Brain microvascular endothelial cell (primary cell): ENCODE data around the gene DLG2.

Experiments used
- DNase-seq: peaks from one replicate; pipeline ENCODE4 v3.0.0-alpha.2; 2020
- H3K27ac ChIP-seq: fragments of 250-450 bp; sonication (Bioruptor Pico); 2 replicates; pipeline ENCODE4 v1.5.1; 2020; ENCODE audit warnings: mild to moderate bottlenecking, moderate library complexity
- H3K27me3 ChIP-seq: fragments of 250-450 bp; sonication (Bioruptor Pico); replicated peaks from 2 replicates; pipeline ENCODE4 v1.5.1; 2020; ENCODE audit warnings: mild to moderate bottlenecking
- H3K36me3 ChIP-seq: fragments of 250-450 bp; sonication (Bioruptor Pico); replicated peaks from 2 replicates; pipeline ENCODE4 v1.5.1; 2020; ENCODE audit warnings: mild to moderate bottlenecking
- H3K4me3 ChIP-seq: 2 replicates; pipeline ENCODE4 v1.5.1; 2011; ENCODE audit warnings: low read depth, mild to moderate bottlenecking, control low read depth, low read length, moderate library complexity
- in situ Hi-C: cut with HindIII; loops from 2 replicates; pipeline ENCODE4 v1.10.0; 2017; ENCODE audit warnings: low sequenced_read_pairs, low pct_ligation_motif_present
- TF ChIP-seq, protein P1 (sequence below): IDR thresholded peaks from 2 replicates; pipeline ENCODE4 v1.5.1; 2011; ENCODE audit warnings: low read depth, mild to moderate bottlenecking, moderate library complexity, low read length, control low read depth, inconsistent platforms; ENCODE audit errors: missing control alignments

The DLG2 gene

DNA sequence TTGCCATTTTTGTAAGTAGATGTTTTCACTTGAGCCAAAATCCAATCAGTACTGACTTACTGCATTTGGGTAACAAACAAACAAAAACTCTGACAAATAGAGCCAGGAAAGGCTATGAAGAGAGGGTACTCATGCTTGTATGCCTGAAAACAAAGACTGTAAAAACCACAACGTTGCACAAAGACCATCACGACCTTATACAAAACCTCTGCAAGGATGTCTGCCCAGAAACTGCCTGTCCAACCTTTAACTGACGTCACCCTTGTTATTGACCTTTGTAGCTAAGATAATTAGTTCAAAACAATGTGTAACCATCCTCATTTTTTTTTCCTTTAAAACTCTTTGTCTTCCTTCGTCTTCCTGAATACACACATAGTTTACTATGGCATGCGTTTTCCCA lies 38.6 kb upstream of the DLG2 start:
- Histone ChIP-seq H3K27ac (no peak overlapping the region), H3K36me3 (no peaks in the 10 kb centered on the region), H3K27me3 (no peaks in the 10 kb centered on the region), H3K4me3 (no peak overlapping the region)
- no peak for DNase-seq
- in situ Hi-C loops = no loop called here
- TF ChIP-seq, protein P1, sequence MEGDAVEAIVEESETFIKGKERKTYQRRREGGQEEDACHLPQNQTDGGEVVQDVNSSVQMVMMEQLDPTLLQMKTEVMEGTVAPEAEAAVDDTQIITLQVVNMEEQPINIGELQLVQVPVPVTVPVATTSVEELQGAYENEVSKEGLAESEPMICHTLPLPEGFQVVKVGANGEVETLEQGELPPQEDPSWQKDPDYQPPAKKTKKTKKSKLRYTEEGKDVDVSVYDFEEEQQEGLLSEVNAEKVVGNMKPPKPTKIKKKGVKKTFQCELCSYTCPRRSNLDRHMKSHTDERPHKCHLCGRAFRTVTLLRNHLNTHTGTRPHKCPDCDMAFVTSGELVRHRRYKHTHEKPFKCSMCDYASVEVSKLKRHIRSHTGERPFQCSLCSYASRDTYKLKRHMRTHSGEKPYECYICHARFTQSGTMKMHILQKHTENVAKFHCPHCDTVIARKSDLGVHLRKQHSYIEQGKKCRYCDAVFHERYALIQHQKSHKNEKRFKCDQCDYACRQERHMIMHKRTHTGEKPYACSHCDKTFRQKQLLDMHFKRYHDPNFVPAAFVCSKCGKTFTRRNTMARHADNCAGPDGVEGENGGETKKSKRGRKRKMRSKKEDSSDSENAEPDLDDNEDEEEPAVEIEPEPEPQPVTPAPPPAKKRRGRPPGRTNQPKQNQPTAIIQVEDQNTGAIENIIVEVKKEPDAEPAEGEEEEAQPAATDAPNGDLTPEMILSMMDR = no peak

DNA sequence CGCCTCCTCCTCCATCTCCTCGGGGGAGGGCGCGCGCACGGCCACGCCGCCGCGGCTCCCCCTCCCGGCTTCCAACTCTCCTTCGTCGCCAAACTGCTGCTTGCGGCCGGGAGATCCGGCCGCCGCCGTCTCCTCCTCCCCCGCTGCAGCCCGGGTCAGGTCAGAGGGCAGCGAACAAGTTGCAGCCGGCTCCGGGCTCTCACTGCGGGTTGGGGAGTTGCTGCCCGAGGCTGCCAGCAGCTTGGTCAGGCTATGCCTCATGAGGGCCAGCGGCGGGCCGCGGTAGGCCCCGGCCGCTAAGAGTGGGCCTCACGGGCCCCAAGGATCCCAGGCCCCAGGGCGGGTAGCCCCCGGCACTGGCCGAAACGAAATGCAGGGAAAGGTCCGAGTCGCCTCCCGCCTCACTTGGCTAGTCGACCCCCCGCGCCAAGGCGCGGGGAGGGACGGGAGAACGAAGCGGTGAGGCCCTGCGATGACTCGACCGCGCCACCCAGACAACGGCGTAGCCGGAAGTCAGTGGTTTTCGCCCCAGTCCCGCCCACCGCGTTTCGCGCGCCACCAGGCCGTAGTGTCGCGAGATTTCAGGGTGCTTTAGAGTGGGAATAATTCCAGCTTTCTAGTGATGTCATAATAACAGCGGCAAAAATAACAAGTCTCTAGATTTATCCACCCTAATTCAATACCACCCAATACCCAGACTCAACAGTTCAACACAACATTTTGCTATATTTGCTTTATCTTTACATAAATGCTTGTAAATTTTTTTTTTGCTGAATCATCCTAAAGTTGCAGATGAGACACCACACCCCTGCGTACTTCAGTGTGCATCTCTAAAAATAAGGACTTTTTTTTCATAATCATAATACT lies 37.7 kb upstream of the DLG2 start, which contains the start of gene CREBZF:
CREBZF (minus strand) TSS at position 515 of the 867 bp plus-strand sequence; CDS start at position 261, 254 bp downstream.
- peak; percentile 91 for DNase-seq
- Histone ChIP-seq H3K4me3 (peak within 1 kb of the TSS; percentile 97), H3K27ac (peak within 1 kb of the TSS; percentile 93), H3K36me3 (no peaks in the 10 kb centered on the region), H3K27me3 (no peaks in the 10 kb centered on the region)
- TF ChIP-seq, protein P1 = no peak
- in situ Hi-C loops = no loop called here

DNA sequence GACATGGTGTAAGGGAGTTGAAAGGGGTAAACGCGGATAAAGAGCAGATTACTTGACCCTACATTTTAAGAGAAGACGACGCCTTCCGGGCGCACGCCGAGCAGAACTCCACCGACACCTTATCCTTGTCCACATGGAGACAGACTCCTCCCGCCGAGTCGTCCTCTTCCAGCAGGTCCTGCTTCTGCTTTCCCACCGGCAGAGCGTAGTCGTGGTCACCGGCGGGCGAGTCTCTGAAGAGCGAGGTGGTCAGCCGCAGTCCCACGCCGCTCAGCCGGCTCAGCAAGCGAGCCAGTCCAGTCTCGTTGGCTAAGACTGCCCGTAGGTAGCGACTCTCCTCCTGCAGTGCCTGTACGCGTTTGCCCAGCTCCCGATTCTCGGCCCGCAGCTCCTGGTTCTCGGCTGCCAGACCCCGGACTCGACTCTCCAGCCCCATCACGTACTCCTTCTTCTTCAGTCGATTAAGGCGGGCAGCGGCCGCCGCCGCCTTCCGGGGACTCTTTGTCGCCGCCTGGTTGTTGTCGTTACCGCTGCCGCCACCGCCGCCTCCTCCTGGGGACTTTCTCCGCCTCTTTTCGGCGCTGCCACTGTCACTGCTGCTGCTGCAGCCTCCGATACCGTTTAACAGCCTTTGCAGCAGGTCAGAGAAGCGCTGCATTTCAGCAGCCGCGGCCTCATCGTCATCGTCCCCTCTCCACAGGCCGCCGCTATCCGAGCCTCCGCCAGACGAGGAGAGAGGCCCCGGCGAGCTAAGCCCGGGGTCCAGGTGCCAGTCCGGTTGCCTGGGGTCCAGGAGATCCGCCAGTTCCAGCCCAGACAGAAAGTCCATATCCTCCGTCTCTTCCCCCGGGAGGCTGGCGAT lies 36.8 kb upstream of the DLG2 start:
- H3K27me3 ChIP-seq = no peaks in the 10 kb centered on the region
- no peaks in the 10 kb centered on the region for H3K36me3 ChIP-seq
- H3K4me3 ChIP-seq = peak overlapping the region; percentile 97
- TF ChIP-seq, protein P1 = peak; percentile 63
- DNase-seq = peak; percentile 34
- in situ Hi-C loops = no loop called here
- peak overlapping the region; percentile 93 for H3K27ac ChIP-seq

DNA sequence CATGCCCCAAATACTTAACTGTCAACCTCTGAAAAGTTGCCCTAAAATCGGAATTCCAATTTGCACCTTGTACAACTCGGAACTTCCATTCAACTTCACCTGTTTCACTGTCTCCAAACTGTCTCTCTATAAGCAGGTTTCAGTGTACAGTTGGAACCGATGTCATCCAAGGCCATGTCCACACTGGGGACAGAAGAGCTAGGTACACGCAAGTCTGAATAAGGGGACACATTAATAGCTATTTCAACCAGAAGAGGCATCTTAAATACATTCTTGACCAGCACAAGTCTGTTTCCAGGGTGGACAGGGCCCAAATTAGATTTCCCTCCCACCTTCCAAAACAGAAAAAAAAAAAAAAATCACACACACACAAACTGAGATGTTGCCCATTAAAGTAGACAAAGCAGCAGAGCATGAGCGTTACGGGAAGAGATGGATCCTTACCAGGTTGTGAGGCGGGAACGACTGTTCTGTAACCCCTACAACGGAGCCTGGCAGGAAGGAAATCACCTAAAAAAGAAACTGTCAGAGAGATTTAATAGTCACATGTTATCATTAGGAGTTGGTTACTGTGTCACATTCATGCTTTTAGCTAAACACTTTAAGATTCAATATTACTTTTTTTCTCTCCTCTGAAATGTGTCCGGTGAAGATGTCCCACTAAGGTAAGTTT lies 36.1 kb upstream of the DLG2 start:
- no peaks in the 10 kb centered on the region for H3K27me3 ChIP-seq
- H3K27ac ChIP-seq = no peak overlapping the region
- TF ChIP-seq, protein P1 = no peak
- DNase-seq = no peak
- in situ Hi-C loops = no loop called here
- peaks cover 4% of the 10 kb centered on the region for H3K36me3 ChIP-seq
- peak overlapping the region; percentile 97 for H3K4me3 ChIP-seq

DNA sequence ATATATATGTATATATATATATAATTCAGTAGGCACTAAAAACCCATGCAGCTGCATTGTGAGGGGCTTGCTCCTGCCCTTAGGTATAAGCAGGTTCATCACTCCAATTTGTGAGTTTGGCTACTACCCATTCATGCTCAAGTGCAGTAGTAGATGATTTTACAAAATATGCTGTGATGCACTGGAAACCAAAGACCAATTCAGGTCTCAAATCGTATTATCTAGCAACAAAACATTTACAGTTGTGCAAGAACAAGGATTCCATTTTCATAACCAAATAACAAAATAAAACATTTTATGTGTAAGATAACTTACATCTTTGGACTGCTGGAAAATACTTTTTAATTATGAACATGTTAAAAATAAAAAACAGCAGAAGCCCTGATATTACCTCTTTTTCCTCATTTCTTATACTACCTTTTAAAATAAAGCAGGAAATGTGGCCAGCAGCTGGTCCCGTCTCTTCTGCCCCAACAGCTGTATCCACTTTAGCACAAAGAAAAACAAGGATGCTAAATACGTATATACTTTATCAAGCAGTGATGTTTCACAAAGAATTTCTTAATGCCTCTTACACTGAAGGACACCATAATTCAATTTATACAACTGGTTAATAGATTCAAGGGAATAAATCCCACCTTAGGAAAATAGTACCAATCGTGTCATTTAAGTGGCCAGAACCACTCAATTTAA lies 35.0 kb upstream of the DLG2 start:
- Histone ChIP-seq H3K27ac (no peak overlapping the region), H3K27me3 (no peaks in the 10 kb centered on the region), H3K4me3 (peak overlapping the region; percentile 97), H3K36me3 (peaks cover 6% of the 10 kb centered on the region)
- no peak for DNase-seq
- TF ChIP-seq, protein P1 = no peak
- in situ Hi-C loops = no loop called here
